HPDE6-E6E7 (cell line): ENCODE data around the gene ZBTB49.

Experiments
- DNase-seq: peaks from one replicate; pipeline ENCODE4 v3.0.0; 2011; ENCODE audit warnings: missing footprints; ENCODE audit errors: extremely low spot score

ZBTB49 gene

DNA sequence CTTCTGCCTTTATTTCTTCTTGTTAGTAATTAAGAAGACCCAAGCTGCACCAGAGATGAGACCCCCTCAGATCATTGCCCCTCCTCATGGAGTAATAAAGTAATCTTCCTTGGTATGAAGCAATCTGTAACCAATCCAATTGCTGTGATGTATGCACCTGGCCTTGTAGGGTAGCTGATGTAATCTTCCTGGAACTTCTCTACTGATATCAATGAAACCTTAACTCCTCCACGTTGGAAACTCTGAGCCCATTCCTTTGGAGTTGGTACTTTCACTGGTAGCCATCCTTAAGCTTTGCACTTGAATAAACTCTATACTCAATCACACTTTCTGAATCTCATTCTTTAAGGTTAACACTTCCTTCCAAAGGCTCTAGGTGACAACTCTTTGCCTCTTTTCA is 65.3 kb downstream of the ZBTB49 start:
- no peak for DNase-seq

DNA sequence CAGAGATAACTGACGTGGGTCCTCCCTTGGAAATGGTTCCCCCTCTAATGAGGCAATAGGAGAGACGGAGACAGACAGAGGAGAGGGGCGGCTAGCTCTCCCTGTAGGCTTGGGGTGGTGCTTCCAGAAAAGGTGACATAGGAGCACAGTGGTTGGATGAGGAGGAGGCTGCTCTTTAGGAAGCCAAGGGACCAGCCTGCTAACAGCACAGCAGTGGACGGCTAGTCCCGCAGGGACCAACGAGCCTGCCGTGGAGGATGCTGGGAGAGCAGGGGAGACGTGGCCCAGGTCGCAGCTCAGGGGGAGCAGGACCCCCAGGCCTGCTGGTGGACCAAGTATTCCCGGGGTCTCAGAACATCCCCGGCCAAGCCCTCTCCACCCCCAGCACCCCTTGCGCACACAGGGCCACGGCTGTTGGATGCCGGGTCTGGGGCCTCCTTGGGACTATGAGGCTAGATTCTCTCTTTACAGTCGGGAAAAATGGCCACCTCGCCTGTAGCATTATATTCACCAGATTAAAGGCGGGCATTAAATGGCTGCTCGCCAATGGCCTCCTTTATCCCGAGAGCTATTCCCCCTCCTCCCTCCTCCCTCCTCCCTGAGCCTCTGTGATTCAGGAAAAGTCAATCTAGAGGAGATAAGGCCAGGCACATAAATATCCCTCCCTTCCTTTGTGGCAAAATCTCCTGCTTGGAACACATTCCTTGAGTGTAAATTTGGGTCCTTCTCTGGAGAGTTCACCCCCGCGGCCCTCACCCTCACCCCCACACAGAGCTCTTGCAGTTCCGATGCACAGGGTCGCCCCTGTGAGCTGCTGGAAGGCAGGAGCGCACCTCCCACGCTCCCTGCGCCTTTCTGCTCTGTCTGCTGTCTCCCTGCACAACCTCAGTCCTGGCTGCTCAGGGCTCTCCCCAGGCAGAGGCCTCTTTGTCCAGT is 66.3 kb downstream of the ZBTB49 start:
- DNase-seq, result no peak

DNA sequence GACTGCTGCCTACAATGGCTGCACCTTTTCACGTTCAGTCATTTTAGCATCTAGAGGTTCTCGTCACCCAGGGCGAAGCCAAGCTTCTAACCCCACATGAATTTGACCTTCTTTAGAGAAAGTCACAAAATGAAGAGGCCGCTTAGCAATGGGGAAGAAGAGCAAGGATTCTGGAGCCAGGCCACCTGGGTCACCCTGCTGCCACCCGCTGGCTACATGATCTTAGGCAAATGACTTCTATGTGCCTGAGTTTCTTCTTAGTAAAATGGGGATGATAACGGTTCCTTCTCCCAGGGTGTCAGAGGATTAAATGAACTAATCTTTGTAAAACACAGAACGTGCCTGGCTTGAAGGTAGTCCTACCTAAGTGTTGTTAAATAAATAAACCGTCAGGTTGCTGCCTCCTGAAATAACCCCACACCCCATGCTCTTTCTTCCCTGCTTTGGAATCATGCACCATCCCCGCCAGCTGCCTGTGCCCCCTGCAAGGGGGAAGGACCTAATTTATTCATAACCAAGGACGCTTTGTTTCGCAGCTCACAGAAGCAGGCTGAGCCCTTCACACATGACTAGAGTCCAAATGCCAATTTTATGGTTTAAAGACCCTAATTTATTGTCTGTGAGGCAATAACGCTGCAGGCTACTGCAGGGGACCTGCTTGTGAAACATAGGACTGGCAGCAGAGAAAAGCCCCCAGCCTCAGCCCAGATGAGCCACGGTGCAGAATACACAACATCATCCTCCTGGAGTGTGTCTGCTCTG is 68.2 kb downstream of the ZBTB49 start:
- DNase-seq, result no peak

DNA sequence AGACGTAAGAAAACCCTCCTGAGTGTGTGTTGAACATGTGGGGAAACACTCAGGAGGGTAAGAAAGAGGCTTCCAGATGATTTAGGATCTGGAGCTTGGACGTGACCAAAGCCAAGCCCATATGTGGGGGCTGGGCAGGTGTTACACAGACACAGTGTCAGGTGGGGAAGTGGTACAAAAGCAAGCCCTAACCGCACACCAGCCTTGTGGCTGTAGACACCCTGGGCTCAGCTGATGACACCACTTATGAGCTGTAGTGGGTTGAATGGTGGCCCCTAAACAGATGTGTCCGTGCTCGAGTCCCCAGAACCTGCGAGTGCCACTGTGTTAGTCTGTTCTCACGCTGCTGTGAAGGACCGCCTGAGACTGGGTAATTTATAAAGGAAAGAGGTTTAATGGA is 71.8 kb downstream of the ZBTB49 start:
- no peak for DNase-seq

DNA sequence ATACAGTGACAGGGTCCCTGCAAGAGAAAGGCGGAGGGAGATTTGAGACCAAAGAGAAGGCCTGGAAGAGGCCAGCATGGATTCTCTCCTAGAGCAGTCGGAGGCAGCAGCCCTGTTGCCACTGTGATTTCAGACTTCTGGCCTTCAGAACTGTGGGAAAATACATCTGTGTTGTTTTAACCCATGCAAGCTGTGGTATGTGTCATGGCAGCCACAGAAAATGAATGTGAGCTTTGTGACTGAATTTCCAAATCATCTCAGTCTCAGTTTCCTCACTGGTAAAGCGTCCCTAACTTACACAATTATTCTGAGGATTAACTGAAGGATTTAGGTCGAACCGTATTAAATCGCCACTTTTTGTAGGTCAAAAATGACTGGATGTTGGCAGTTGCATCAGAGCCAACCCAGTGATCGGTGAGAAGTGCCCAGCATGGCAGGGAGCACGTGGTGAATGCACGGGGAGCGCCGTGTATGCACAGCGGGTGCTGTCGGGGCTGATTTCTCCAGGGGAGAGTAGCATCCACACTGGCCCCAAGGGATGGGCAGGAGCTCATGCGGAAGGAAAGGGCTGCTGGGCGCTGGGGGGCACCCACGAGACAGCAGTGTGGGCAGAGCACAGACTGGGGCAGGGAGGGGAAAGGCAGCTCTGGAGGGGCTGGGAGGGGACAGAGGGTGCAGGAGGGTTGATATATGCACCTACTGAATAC is 73.1 kb downstream of the ZBTB49 start:
- DNase-seq, result no peak

DNA sequence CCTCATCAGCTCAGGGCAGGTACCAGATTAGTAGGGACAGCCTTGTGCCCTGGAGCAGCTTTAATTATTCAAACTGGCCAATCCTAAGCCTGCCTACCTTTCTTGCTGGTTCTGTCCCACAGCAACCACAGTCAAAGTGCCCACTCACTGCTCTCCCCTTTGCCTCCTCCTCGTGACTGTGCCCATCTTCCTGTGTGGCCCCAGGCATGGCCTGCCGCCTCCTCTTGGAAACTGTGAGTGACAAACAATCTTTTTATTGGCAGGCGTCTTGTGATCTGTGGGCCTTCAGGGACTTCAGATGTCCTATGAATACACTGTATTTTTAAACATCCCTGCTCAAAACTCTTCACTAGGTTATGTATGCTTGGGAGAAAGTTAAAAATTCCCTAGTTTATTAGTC is 74.0 kb downstream of the ZBTB49 start:
- no peak for DNase-seq

DNA sequence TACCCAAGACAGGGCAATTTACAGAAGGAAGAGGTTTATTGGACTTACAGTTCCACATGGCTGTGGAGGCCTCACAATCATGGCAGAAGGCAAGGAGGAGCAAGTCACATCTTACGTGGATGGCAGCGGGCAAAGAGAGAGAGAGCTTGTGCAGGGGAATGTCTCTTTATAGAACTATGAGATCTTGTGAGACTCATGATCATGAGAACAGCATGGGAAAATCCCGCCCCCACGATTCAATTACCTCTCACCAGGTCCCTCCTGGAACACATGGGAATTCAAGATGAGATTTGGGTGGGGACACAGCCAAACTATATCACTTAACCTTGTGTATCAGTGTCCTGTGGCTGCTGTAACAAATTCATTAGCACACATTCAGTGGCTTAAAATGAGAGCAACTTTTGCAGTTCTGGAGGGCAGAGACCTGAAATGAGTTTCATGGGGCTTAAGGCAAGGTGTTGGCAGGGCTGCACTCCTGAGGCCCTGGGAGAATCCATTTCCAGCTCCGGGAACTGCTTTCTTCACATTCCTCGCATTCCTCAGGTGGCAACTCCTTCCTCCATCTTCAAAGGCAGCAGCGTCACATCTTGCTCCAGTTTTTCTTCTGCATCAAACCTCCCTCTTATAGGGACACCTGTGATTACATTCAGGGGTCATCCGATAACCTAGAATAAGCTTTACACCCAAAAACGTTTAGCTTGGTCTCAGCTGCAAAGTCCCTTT is 74.6 kb downstream of the ZBTB49 start:
- no peak for DNase-seq

DNA sequence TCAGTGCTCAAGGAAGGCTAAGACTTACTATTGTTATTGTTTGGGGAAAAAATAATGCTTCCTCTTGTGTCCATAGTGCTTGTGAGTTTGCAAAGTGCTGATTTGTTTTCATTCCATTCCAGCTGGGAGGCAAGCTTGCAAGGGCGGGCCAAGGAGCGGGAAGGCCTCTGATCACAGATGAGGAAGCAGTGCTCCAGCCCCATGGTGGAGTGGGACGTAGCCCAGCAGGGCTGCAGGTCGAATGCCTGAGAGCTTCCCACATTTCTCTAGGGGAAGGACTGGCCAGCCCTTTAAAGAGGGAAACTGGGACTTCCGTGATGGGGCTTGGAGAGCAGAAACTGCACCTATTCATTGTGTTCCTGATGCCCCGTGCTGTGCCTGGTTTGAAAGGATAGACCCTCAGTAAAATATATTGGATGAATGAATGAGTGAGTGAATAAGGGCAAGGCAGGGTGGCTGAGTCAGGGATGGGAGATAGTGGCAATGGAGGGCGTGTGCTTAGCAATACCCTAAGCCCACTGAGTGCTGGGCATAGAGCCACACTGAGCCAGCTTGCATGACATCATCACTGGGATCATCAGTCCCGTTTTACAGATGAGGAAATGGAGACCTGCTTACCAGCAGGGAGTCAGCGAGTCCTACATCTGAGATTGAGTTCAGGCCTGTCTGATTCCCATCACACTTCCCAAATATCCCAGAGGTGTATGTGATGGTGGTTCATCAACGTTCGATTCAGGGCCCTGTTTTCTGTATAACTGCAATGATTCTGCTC is 78.9 kb downstream of the ZBTB49 start:
- no peak for DNase-seq
